DOHH2 (cell line): Measurements from ENCODE around the gene NRCAM.

Source experiments
- EZH2phosphoT487 ChIP-seq: fragments of 200-600 bp; sonication (generic); IDR thresholded peaks from 2 replicates; pipeline ENCODE4 v1.6.1; 2017; ENCODE audit warnings: borderline replicate concordance, mild to moderate bottlenecking, antibody characterized with exemption, low read length, moderate library complexity, mixed read lengths
- TF ChIP-seq, protein P1 (sequence below): fragments of 200-600 bp; sonication (generic); IDR thresholded peaks from one replicate; pipeline ENCODE4 v1.5.1; 2014; ENCODE audit warnings: antibody characterized with exemption, mild to moderate bottlenecking, low read depth, low read length; ENCODE audit not compliant: poor library complexity, severe bottlenecking

DNA sequence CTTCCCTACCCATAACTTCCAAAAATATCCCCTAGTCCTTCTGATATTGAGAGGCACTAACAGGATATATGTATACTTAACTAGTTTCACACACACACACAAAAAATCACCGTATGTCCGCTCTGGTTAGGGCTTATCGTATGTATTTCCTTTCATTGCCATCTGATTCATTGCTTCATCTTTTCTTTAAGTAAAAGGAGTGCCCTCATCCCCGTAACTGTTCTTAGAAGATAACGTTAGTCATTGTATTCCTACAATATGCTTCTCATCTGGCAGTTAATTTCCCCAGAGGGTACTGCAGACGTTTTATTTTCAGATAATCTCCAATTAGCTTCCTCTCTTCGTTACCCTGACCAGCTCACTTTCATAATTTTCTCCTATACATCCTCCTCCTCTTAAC lies 37.3 kb downstream of the NRCAM start:
- TF ChIP-seq, protein P1, sequence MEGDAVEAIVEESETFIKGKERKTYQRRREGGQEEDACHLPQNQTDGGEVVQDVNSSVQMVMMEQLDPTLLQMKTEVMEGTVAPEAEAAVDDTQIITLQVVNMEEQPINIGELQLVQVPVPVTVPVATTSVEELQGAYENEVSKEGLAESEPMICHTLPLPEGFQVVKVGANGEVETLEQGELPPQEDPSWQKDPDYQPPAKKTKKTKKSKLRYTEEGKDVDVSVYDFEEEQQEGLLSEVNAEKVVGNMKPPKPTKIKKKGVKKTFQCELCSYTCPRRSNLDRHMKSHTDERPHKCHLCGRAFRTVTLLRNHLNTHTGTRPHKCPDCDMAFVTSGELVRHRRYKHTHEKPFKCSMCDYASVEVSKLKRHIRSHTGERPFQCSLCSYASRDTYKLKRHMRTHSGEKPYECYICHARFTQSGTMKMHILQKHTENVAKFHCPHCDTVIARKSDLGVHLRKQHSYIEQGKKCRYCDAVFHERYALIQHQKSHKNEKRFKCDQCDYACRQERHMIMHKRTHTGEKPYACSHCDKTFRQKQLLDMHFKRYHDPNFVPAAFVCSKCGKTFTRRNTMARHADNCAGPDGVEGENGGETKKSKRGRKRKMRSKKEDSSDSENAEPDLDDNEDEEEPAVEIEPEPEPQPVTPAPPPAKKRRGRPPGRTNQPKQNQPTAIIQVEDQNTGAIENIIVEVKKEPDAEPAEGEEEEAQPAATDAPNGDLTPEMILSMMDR = no peak
- no peak for TF ChIP-seq EZH2phosphoT487
